H1 (cell line): ENCODE data around the gene COL1A1. TPM values are rescaled to one million over a fixed set of nuclear protein-coding genes. Genes with fewer than 3 reads are reported as not detected.

ENCODE experiments used
- GTF2F1 ChIP-seq: IDR thresholded peaks from 2 replicates; pipeline ENCODE4 v1.6.1; 2012; ENCODE audit warnings: low read depth, low read length, improper control_type of control experiment, borderline replicate concordance
- KDM4A ChIP-seq: IDR thresholded peaks from one replicate; pipeline ENCODE4 v1.7.1; 2012; ENCODE audit warnings: low read depth, mild to moderate bottlenecking, moderate library complexity, low read length, inconsistent platforms; ENCODE audit not compliant: severe bottlenecking
- MAFK ChIP-seq: IDR thresholded peaks from 2 replicates; pipeline ENCODE4 v1.6.1; 2012; ENCODE audit warnings: low read depth, mild to moderate bottlenecking, improper control_type of control experiment, low read length
- polyA plus RNA-seq, 7 experiments: library from polyadenylated mRNA; depleted of rRNA in 3 of 7; stranded (reverse) in 5 of 7; unstranded in 2 of 7; fragments of >200 nt in 5 of 7; fragments of 200-250 nt in 2 of 7; gene quantifications; 1 replicate in 5 of 7; 2 replicates in 1 of 7; 4 replicates in 1 of 7; pipeline versions ENCODE4 v1.2.1 to v1.2.3, GENCODE V29; 2011 to 2013; ENCODE audit warnings: missing spikeins in 2 of 7, mixed read lengths in 2 of 7
- total RNA-seq: library from RNA; stranded (reverse); fragmentation: NEBNext Ultra II Directional; extraction: Animal tissue kit (Norgen Biotek cat#: 25700); gene quantifications from 2 replicates; pipeline ENCODE4 v1.2.1, GENCODE V29; 2021
- TF ChIP-seq, protein P1 (sequence below): IDR thresholded peaks from 2 replicates; pipeline ENCODE4 v1.6.1; 2012; ENCODE audit warnings: inconsistent platforms

COL1A1 gene
- total and polyA plus RNA-seq, 2 of the 8 experiments (the other 6 are each of a cell fraction or from before 2014, with no cell fraction given) = 14.1 to 80.4 TPM

DNA sequence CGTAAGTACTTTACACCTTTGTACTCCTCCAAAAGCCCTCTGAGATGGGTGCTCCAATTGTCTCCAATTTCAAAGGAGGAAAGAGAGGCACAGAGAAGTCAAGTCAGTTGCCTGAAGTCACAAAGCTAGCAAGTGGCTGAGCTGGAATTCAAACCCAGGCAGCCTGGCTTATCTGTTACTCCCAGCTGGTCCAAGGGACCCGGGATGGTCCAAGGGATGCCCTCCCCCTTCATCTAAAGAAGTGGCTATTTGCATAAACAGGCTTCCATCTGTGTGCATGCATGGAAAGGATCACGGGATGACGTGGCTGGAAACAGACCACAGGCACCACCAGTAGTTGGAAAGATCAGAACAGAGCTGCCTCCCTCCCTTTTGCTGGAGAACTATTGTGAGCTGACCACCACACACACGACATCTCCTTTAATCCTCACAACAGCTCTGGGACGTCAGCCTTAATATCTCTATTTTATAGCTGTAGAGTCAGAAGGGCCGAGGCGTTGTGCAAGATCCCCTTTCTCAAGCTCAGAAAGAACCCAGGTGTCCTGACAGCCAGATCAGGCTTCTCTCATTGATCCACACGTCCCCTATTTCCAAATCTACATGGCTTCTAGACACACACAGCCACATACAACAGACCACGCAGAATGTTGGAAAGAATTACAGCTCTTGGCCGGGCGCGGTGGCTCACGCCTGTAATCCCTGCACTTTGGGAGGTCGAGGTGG, 10.9 kb upstream of the COL1A1 start (continued):
- TF ChIP-seq GTF2F1 = no peak
- TF ChIP-seq, protein P1, sequence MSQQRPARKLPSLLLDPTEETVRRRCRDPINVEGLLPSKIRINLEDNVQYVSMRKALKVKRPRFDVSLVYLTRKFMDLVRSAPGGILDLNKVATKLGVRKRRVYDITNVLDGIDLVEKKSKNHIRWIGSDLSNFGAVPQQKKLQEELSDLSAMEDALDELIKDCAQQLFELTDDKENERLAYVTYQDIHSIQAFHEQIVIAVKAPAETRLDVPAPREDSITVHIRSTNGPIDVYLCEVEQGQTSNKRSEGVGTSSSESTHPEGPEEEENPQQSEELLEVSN = no peak
- no peak for TF ChIP-seq MAFK
- TF ChIP-seq KDM4A = no peak
